ENCODE measurements around the gene NBDY.
"Not testable (repeated sequence)": the region's sequence is repeated elsewhere in the genome, so short reads cannot be mapped to it uniquely, and the experiment has no call there.

- TF ChIP-seq POLR2A (IDR thresholded peaks at IDR 0.05; ENCODE audit: low read depth, low read length); RAD21 (IDR thresholded peaks at IDR 0.05; ENCODE audit: low read length); FOS (IDR thresholded peaks at IDR 0.05; ENCODE audit: low read depth, low read length); CTCF (conservative IDR thresholded peaks at IDR 0.05; ENCODE audit: low read depth, low read length); MXI1 (IDR thresholded peaks at IDR 0.05; ENCODE audit: borderline replicate concordance, low read depth, low read length); RCOR1 (IDR thresholded peaks at IDR 0.05; ENCODE audit: insufficient replicate concordance, low read length); USF2 (IDR thresholded peaks at IDR 0.05; ENCODE audit: low read depth, low read length); BHLHE40 (IDR thresholded peaks at IDR 0.05; ENCODE audit: low read depth, low read length); MAFK (IDR thresholded peaks at IDR 0.05; ENCODE audit: low read depth, low read length); MAZ (IDR thresholded peaks at IDR 0.05; ENCODE audit: borderline replicate concordance, low read depth, low read length); SMC3 (IDR thresholded peaks at IDR 0.05; ENCODE audit: low read depth, low read length): not testable (repeated sequence)
Measured at GRCh38 chrX:56768120-56768660, 39.1 kb downstream of the NBDY start.

All from IMR-90 (cell line).